ENCODE data around the gene TFAP2E.
"Not testable (repeated sequence)": the region's sequence is repeated elsewhere in the genome, so short reads cannot be mapped to it uniquely, and the experiment has no call there.

- TF ChIP-seq EP300, POLR2A (IDR thresholded peaks at IDR 0.05): not testable (repeated sequence)
These were observed 12.7 kb downstream of the TFAP2E start for GRCh38 chr1:35585805-35586204.

Data from stomach (tissue), 4 donors.